ENCODE data around the gene KIDINS220. TPM values are rescaled to one million over a fixed set of nuclear protein-coding genes. Genes with fewer than 3 reads are reported as not detected.

KIDINS220 gene
- total RNA-seq, 1 experiment from 2014 or later, result 17.5 TPM

GRCh38 chr2:8805278-8806210 lies 31.9 kb downstream of the KIDINS220 start:
- DNase-seq (ENCODE audit: low read depth), result no peak

- DNase-seq (ENCODE audit: low read depth), result peak; percentile 89
These were observed 33.6 kb downstream of the KIDINS220 start for GRCh38 chr2:8803658-8804379.

GRCh38 chr2:8802741-8803140 lies 34.7 kb downstream of the KIDINS220 start:
- DNase-seq (ENCODE audit: low read depth), result no peak

- no peak for DNase-seq (ENCODE audit: low read depth)
These were observed 36.6 kb downstream of the KIDINS220 start for GRCh38 chr2:8800821-8801220.

GRCh38 chr2:8800218-8800617 lies 37.2 kb downstream of the KIDINS220 start:
- no peak for DNase-seq (ENCODE audit: low read depth)

GRCh38 chr2:8799004-8799403 lies 38.4 kb downstream of the KIDINS220 start:
- DNase-seq (ENCODE audit: low read depth), result no peak

- no peak for DNase-seq (ENCODE audit: low read depth)
These were observed 39.0 kb downstream of the KIDINS220 start for GRCh38 chr2:8798393-8798792.

- no peak for DNase-seq (ENCODE audit: low read depth)
These were observed 39.7 kb downstream of the KIDINS220 start for GRCh38 chr2:8797682-8798081.

GRCh38 chr2:8796878-8797550 lies 40.4 kb downstream of the KIDINS220 start:
- DNase-seq (ENCODE audit: low read depth), result no peak

- DNase-seq (ENCODE audit: low read depth), result no peak
These were observed 41.0 kb downstream of the KIDINS220 start for GRCh38 chr2:8796315-8796848.

- DNase-seq (ENCODE audit: low read depth), result no peak
These were observed 42.2 kb downstream of the KIDINS220 start for GRCh38 chr2:8794923-8795825.

GRCh38 chr2:8790739-8791162 lies 46.7 kb downstream of the KIDINS220 start:
- DNase-seq (ENCODE audit: low read depth), result no peak

GRCh38 chr2:8786463-8786862 lies 51.0 kb downstream of the KIDINS220 start:
- no peak for DNase-seq (ENCODE audit: low read depth)

- no peak for DNase-seq (ENCODE audit: low read depth)
These were observed 57.4 kb downstream of the KIDINS220 start for GRCh38 chr2:8779795-8780671.

- DNase-seq (ENCODE audit: low read depth), result no peak
These were observed 63.0 kb downstream of the KIDINS220 start for GRCh38 chr2:8774371-8774770.

- DNase-seq (ENCODE audit: low read depth), result no peak
These were observed 70.1 kb downstream of the KIDINS220 start for GRCh38 chr2:8767324-8767723.

GRCh38 chr2:8761529-8762164 lies 75.8 kb downstream of the KIDINS220 start:
- peak; percentile 15 for DNase-seq (ENCODE audit: low read depth)

- DNase-seq (ENCODE audit: low read depth), result no peak
These were observed 80.7 kb downstream of the KIDINS220 start for GRCh38 chr2:8756716-8757115.

GRCh38 chr2:8756230-8756629 lies 81.2 kb downstream of the KIDINS220 start:
- no peak for DNase-seq (ENCODE audit: low read depth)
